COLO668 (cell line): ENCODE data around the gene TMEM108.
A peak's percentile ranks its signal among the peaks of the same experiment; 100 is the strongest.
"Not testable (repeated sequence)": the region's sequence is repeated elsewhere in the genome, so short reads cannot be mapped to it uniquely, and the experiment has no call there.

Experiments
- DNase-seq: peaks from one replicate; lab custom pipeline; 2025; ENCODE audit not compliant: unreplicated experiment; lab: John Stamatoyannopoulos, UW

The TMEM108 gene

DNA sequence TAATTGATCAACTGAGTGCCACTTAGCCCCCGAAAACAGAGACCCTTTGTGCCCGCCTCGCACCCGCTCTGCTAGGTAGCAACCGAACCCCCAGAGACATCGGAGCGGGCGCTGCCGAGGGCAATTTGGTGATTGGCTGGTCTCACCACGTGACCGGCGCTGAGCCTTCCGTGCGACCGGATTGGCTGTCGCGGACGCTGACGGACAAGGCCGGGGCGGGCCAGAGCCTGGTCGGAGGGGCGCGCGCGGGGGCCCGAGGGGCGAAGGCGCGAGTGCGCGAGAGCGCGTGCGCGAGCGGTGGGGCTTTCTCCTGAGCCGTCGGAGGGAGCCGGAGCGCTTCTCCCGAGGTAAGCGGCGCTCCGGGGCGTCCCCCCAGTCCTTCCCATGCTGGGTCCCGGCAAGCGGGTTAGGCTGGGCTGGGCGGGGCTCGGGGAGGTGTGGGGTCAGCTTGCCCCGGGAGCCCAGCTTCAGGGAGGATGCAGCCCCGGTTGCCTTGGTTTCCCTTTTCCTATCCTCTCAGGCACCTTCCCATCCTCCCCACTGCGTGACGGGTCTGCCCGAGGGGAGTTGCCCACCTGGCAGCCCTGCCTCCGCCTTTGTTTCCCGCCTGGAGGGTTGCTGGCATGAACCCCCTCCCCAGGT, at the start of gene TMEM108:
TMEM108 (plus strand) TSS at position 303 of the 642 bp plus-strand sequence.
- DNase-seq, result peak; percentile 86

DNA sequence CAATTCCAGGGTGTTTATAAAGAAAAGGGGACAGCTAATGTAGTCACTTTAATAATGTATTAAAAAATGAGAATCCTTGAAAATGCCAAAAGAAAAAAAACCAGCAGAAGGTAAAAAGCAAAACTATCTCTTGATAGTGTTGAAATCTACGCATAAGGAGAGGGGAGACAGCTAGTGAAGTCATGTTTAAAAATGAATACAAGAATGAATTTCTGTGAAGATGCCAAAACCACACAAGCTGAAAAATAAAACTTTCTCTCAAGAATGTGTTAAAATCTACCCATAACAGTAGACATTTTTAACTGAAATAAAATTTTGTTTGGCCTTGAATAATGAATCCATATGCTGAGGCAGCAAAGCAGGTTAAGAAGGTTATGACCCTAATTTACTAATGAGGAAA, 42.2 kb upstream of the TMEM108 start:
- DNase-seq, result no peak

DNA sequence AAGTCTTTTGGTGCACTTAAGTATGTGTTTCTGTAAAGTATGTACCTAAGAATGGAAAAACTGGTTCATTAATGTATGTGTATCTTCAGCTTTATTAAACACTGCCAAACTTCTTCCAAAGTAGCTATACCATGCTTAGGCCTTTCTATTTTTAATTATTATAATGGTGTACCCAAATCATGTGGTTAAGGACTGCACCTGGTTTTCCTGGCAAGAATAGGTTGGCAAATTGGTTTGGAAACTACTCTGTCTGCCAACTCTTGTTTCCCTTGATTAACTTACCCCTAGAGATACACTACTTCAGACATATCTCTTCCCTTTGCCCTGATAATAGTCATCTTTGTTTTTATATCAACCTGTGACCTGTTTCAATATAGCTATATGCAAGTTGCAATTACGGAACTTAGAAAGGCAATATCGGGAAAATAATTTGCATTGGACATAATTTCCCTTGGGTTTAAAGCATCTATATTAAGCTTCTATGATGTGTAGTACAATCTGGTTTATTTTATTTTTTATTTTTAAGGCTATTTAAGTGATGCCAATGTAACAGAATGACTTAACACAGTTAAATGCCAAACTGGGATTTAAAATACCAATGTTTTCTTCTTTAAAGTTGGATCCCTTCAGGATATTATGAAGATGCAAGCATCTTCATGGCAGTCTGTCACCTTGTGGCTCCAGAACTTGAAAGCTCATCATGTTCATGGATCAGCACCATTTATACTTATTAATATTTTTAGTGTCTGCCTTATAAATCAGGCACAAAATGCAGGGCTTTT, 40.6 kb upstream of the TMEM108 start:
- no peak for DNase-seq

DNA sequence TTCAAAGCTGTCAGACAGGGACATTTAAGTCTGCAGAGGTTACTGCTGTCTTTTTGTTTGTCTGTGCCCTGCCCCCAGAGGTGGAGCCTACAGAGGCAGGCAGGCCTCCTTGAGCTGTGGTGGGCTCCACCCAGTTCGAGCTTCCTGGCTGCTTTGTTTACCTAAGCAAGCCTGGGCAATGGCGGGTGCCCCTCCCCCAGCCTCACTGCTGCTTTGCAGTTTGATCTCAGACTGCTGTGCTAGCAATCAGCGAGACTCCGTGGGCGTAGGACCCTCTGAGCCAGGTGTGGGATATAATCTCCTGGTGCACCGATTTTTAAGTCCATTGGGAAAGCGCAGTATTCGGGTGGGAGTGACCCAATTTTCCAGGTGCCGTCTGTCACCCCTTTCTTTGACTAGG, 33.2 kb upstream of the TMEM108 start:
- DNase-seq, result not testable (repeated sequence)

DNA sequence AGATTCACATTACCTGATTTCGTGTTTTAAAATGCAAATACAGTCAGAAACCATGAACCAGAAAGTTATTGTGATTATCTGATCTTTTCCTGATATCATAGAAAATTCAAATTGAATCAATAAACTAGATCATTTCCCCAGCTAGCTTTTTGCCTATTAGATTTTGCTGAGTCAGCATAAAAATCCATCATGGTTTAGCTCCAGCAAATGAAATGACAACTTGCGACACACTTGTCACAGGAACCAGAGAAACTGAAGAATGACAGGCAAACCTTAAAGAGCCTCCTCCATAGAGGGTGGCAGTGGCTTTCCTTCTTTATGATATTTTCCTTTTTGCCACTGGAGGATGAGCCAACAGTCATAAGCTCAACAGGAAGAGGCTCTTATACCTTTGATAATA, 30.6 kb upstream of the TMEM108 start:
- no peak for DNase-seq

DNA sequence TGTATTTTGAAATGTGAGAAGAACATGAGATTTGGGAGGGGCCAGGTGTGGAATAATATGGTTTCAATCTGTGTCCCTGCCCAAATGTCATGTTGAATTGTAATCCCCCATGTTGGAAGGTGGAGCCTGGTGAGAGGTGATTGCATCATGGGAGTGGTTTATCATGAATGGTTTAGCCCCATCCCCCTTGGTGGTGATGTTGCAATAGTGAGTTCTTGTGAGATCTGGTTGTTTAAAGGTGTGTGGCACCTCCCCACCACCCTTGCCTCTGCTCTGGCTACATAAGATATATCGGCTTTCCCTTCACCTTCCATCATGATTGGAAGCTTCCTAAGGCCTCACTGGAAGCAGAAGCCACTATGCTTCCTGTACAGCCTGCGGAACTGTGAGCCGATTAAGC, 23.9 kb upstream of the TMEM108 start:
- no peak for DNase-seq

DNA sequence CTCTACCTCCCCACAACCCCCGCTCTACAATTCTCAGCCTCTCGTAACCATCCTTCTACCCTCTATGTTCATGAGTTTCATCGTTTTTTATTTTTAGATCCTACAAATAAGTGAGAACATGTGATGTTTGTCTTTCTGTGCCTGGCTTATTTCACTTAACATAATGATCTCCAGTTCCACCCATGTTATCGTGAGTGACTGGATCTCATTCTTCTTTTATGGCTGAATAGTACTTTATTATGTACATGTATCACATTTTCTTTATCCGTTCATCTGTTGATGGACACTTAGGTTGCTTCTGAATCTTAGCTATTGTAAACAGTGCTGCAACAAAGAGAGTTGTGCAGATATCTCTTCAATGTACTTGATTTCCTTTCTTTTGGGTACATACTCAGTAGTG, 22.6 kb upstream of the TMEM108 start:
- DNase-seq, result not testable (repeated sequence)

DNA sequence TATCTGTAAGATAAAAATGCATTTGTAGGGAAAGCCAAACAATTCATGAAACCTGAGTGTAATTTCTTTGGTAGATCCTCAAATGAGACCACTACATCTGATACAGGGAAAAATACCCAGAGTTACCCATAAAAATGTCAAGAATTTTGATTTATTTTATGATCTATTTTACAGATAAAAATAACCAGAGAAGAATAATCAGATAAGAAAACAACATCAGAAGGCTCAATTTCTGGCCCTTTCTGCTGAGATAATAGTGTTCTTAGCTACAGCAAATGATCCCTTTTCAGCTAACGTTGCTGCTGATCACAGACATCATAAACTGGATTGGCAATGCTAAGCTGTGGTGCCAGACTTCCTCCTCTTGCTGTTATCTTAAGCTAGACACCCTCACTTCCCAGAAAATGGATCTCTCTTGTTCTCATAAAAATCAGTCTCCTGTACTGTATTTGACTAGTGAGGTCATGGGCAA, 21.3 kb upstream of the TMEM108 start:
- DNase-seq, result no peak

DNA sequence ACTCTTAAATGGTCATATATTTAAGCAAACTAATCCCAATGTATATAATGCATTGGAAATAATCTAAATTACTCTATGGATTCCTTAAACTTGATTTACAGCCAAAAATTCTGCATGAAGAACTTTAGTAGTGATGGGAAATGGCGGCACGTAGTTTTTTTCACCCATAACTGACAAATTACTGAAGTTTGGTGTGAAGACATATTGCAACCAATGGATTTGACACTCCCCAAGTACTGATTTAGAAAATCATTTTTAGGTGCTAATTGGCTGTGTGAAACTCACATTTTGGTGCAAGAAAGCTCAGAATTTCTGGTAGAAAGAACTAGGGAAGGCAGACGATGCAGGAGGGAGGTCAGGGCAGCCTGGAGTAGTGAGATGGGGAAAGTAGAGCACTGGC, 19.3 kb upstream of the TMEM108 start:
- DNase-seq, result no peak

DNA sequence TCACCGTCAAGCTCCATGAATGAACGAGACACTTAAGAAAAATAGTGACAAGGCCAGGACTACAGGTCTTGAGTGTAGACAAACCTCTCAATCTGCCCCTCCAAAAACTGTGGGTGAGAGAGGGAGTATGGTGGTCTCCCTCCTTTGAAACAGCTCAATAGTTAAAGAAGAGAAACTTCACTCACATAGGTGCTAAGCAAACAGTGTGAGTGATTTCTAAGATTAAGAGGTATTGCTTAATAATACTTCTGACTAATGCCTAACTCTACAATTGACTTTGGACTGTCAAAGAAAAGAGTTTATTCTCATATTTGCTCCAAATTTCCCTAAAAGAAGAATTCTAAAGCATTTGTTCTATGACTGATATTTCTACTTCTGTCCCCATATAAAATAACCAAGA, 17.0 kb upstream of the TMEM108 start:
- DNase-seq, result no peak

DNA sequence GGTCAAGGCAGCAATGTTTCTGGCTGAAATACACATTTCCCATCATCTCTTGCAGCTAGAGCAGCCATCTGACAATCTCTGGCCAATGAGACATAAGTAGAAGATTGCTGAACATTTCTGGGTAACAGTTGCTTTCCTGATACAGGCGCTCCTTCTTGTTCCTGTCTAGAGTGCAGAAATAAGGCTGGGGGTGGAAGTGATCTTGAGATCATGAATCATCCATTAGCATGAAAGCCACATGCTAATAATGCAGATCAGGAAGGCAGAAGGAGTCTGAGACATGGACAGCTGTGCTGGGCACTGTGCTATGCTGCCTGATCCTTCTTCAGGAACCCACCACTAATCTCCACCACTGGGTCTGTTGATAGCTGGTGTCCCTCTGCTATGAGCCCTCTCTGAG, 14.8 kb upstream of the TMEM108 start:
- no peak for DNase-seq

DNA sequence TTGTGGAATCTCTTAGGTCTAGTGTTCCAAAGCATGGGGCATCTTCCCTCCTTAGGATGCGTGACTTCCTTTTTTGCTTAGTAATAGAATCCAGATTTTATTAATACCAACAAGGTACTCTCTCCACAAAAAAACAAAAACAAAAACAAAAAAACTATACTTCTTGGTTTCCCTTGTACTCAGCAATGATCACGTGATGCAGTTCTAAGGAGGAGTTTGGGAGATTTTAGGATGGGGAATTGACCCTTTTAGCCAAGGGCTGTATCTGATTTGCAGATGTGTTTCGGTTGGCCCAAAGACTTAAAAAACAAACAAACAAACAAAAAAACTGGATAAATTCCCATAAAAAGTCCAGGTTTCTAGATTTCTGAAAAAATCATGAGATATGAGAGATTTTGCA, 12.6 kb upstream of the TMEM108 start:
- DNase-seq, result no peak

DNA sequence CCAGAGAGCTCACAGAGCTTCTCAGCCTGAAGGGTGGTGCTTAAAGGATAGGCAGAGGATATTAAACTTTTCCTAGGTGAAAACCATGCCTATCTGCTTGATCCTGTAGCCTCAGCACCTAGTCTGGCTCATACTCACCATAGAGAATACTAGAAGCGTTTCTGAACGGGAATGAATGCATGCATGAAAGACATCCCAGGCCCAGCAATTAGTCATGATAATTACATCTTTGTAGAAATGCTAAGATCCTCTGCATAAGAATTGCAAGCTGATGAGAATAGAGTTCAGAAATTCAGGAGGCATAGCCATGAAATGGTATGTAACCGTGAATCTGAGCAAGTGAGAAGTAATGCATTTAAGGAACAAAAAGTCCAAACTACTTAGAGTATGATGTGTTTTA, 5.9 kb upstream of the TMEM108 start:
- no peak for DNase-seq

DNA sequence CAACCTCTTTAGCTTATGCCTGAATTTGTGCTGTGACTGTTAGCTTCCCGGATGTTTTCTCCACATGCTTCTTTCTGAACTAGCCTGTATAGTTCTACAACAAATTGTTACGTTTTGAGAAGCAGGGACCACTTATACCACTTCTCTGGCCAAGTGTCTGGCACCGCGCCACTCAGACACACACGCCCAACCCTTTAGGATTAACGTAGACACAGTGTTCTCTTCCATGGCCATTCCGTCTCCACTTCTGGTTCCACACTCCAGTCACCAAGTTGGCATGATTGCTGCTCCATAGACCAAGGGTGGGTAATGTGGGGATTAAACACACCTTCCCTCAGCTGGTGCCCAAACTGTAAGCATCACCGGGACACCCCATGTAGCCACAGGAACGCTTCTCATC, 755 bp upstream of the TMEM108 start:
- DNase-seq, result no peak

DNA sequence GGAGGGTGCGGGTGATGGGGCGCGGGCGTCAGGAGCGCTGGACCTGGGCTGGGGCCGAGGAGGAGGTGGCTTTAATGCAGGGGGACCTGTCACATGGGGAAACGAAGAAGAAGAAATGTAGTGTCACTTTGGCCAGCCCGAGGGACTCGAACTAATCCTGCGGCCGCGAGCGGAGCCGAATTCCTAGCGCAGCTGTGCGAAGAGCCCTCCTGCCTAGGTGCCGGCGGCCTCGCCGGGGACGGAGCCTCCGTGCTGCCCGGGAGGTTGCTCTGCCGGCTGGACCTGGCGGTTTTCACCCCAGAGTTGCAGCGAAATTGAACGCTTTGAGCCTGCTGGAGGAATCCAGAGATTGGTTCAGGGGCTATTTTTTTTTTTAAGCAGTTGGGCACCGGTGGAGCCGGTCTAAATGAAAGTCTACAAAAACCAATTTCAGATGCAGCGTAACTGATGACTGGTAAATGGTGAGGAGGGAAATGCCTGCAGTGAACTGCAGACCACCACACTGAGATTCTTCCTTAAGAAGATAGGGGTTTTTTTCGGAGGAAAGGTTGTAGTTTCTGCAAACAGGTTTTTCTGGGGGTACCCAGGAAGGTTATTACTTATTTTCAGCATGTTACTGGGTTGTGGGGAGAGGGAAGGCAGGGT, 662 bp downstream of the TMEM108 start:
- DNase-seq, result peak; percentile 41

DNA sequence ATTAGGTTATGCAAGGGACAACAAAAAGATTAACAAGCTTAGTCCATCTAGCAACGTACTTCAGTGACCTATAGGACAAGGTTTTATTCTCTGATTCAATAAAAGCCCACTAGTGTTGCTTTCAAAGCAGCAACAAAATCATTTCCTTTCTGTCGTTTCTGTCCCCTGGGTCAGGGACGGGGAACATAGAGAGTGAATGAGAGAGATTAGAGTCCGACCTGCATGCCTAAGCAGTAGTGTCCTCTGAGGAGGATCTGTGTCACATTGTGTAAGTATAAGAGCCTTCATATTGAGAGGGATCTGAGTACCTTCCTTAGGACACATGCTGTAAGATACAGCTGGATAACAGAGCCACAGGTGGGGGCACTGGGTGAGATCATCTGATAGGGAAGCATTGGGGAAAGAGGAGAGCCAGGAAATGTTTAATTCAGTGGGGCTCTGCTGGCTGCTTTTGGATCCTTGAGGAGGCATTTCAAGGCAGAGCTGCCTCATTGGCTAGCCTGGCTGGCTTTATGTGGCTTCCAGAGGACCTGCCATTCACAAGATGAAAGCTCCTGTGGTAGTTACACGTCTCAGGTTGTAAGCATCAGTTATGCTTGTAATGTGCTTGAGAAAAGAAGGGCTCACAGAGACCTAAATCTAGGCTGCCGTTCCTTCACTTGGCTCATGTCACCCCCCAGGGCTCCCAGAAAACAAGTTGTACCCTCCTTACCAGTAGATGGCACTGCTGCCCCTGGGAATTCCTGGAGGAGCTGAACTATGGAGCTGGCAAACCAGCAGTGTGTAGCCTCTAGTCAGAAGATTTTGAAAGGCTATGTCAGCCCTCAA, 2.7 kb downstream of the TMEM108 start:
- peak; percentile 68 for DNase-seq

DNA sequence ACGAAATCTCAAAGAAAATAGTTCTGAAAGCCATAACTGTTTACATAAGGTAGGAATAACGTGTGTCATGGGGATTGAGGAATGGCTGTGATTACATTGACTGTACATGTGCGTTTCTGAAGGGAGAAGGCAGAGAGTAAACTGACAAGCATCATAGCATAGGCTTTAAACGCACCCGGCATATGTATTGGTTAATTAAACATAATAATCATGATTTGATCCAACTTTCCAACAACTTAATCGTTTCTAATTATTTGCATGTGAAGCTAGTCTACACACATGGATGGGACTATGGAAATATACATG, 3.3 kb downstream of the TMEM108 start:
- no peak for DNase-seq

DNA sequence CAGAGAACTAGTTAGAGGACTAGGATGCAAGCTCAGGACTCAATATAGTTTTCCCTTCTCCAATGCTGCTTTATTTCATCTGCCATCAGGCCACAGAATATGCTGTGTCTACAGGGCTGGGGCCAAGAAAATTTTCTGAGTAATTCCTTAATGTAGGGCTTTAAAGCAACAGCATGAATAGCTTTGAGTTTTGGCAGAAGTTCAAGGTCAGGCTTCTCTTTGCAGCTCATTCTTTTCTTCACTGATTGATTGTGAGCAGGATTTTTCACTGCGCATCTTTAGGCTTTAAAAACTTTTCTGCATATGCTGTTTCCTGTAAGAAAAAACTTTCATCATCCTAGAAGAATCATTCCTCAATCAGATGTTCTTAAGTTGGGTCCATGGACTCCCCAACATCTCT, 4.6 kb downstream of the TMEM108 start:
- no peak for DNase-seq

DNA sequence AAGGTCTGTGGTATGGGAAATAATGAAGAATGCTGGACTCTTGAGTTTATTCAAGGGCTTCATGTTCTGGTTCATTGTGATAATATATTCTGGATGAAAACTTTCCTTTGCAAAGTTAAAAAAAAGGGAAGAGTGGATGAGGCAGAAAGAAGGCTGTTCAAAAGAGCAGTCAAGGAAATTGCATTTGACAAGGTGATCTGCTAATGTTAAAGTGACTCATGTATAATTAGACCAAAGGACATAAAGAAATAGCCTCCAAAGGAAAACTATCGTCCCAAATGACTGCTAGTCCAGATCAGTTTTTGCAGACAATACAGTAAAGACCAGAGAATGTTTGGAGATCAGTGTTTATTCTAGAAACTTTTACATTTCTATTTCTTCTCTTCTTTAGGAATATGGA, 9.8 kb downstream of the TMEM108 start:
- no peak for DNase-seq

DNA sequence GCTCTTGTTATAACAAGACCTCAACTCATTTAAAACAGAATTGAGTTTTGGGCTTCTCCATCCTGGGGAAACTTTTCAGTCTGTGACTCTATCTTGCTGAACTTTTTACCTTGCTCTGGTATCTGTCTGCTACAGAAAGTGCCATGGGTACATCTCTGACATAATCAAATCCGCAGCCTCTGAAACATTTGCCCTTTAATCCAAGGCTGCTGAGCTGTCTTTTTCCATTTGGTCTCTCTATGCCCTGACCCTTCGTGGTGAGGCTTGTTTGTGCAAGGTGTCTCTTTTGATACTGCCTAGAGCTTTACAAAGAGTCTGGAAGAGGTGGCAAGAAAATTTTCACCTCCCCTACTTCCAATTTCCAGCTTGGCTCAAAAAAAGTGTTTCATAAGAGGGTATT, 11.3 kb downstream of the TMEM108 start:
- DNase-seq, result no peak

DNA sequence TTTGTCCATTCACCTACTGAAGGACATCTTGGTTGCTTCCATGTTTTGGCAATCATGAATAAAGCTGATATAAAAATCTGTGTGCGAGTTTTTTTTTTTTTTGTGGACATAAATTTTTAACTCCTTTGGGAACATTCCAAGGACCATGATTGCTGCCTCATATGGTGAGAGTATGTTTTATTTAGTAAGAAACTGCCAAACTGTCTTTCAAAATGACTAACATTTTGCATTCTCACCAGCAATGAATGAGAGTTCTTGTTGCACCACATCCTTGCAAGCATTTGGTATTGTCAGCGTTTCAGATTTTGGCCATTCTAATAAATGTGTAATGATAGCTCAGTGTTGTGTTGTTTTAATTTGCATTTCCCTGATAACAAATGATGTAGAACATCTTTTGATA, 12.7 kb downstream of the TMEM108 start:
- DNase-seq, result no peak

DNA sequence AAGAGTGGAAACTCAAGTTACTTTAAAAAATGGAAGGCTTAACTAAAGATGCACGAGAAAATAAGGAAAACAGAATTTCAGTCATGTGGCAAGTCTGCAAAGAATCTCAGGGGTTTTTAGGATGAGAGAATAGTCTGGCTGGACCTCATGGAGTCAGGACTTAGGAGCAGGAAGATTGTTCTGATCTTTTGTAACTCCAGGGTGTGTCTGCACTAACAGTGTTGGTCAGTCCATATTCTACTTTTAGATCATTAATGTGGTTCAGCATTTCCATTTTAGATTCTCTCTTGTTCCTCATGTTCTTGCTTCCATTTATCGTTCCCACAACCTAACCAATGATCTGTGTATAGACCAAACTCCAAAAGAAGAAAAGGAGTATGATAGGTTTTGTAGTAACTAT, 15.3 kb downstream of the TMEM108 start:
- DNase-seq, result no peak
